GM21423 (cell line): Measurements from ENCODE around the gene WNT9A.
"Not testable (repeated sequence)": the region's sequence is repeated elsewhere in the genome, so short reads cannot be mapped to it uniquely, and the experiment has no call there.

ENCODE experiments used
- ATAC-seq: cut with Tn5 transposase; IDR thresholded peaks from one replicate; pipeline ENCODE4 v1.9.1; 2021; ENCODE audit warnings: mild to moderate bottlenecking, moderate library complexity; ENCODE audit not compliant: unreplicated experiment

The WNT9A gene

DNA sequence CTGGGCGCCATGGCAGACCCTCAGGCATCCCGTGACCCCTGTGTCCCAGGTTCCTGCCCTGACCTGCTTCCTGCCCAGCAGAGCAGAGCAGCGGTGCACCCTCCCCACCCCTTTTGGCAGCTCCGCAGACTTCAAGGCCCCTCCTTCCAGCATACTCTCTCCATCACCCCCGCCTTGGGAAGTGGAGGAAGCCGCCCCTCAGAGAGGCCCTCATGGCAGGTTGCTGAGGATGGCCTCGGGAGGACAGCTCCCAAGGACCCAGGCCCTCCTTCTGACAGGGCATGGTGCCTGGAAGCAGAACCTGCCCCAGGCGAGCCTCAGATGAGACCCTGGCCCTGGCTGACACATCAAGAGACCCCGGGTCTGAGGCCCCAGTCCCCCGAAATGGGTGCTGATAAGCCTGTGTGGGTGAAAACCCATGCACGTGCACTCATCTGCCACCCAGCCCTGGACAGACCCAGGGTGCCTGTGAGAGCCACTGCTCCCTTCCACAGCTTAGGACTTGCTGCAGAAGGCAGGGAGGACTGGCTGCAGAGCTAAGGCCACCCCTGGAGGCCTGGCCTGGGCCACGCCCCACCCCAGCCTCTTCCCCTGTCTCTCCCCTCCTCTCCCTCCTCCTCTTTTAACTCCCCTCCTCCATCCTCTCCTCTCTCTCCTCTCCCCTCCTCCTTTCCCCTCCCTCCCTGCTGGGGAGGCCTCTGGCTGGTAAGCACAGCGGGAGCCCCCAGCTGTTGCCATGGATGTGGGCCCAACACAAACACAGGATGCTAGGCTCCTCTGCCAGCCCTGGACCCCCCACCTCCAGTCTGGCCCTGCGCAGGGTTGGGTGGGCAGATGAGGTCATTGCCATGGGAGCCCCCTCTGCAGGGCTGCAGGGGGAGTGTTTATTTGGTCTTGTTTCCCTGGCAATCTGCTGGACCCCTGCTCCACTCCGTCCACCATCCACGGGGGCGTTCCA, 33.7 kb downstream of the WNT9A start:
- no peak for ATAC-seq

DNA sequence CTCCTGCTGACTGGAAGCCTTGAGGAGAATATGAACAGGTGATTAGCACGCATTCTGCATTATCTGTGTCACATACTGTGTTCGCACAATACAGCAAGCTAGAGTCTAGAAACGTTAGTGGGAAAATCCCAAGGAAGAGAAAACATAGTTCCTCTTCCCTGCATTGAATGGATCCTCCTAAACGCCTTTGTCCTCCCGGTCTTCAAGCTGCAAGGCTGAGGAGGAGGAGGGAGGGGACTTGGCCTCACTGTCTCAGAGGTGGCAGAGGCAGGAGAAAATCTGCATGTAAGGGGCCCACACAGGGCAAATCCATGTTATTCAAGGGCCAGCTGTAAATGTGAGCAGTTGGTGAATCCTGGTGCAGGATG, 34.4 kb downstream of the WNT9A start:
- ATAC-seq, result no peak

DNA sequence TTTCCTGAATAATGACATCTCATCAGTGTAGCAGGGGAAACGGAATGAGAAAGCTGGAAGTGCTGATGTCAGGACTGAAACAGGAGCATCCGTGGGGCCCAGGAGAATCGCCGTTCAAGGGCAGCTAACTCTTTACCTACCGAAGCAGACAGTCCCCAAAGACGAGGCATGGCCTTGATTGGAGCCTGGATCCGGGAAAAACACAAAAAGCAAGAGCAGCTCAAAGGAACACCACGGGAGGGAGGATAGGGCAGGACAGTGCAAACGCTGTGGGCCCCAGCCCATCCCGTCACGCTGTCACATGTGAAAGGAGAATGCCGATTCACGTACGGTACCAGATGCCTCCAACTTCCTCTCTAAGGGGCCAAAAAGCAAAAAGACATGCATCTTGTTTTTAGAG, 34.9 kb downstream of the WNT9A start:
- no peak for ATAC-seq

DNA sequence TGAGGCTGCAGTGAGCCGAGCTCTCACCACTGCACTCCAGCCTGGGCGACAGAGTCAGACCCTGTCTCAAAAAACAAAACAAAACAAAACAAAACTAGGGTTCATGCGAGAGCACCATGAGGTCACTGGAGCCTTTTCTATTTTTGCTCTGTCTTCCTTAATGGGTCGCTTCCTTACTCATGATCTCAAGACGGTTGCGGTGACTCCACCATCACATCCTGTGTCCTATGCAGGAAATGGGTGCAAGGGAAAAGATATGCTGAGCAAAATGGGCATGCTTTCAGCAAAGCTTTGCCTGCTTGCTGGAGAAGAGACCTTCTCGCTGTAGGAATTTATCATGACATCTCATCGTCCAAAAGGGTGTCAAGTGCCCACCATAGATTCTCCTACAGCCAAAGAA, 36.4 kb downstream of the WNT9A start:
- no peak for ATAC-seq

DNA sequence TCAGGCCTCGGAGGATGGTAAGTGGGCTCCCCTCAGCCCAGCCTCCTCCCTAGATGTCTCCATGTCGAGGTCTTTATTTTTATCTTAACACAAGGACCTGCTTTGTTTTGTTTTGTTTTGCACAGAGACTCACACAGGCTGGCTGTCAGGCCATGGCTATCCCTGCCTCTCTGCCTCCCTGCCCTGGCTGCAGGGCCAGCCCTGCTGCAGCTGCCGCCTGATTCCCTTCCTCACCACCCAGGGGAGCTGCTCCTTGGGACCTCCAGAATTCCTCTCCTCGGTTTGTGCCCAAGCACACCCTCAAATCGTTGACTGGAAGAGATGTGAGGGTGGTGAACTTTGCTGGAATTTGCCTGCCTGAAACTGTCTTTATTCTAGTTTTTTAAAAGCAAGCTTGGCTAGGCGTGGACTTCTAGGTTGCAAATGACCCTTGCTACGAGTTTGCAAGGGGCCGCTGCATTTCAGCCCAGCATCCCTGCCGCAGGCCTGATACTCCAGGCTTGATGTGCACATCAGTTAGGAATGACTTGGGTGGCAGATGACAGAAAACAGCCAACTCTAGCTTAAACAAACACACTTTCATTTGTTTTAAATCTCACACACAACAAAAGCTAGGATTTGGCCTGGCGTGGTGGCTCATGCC, 37.1 kb downstream of the WNT9A start:
- no peak for ATAC-seq

DNA sequence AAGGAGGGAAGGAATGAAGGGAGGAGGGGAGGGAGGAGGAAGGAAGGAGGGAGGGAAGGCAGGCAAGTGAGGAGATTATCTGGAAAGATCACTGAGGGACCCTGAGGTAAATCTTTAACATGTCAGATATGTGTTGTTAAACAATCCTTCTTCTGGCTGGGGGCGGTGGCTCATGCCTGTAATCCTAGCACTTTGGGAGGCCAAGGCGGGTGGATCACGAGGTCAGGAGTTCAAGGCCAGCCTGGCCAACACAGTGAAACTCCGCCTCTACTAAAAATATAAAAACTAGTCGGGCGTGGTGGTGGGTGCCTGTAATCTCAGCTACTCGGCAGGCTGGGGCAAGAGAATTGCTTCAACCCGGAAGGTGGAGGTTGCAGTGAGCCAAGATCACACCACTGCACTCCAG, 37.8 kb downstream of the WNT9A start:
- not testable (repeated sequence) for ATAC-seq

DNA sequence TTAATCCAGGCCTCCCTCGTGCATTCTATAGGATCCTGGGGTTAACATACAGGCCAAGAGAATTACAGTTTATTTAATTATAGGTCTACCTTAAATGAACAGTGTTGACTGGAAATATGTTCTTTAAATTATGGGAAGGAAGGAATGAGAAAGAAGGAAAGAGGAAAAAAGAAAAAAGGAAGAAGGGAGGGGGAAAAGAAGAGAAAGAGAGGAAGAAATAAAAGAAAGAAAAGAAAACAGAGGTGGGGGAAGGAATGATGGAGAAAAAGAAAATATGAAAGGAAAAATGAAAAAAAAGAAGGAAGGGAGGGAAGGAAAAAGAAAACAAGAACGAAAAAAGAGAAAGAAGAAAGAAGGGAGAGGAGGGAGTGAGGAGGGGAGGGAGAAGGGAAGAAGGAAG, 38.5 kb downstream of the WNT9A start:
- no peak for ATAC-seq

DNA sequence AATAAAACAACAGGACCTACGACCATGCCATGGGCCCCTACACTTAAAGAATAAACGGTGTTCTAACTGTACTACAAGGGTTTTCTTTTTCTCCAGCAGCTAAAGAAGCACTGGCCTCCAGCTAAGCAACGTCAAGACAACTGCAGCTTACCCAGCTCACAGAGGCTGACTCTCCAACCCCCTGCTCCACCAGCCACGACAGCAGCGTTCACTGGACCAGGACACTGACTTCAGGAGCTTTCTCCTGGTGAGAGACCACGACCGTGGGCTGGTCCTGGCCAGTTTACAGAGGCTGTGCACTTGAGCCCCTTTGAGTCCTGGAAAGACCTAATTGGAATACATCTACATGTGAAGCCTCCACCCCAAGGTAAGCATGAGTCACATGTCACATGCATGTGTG, 39.4 kb downstream of the WNT9A start:
- ATAC-seq, result no peak

DNA sequence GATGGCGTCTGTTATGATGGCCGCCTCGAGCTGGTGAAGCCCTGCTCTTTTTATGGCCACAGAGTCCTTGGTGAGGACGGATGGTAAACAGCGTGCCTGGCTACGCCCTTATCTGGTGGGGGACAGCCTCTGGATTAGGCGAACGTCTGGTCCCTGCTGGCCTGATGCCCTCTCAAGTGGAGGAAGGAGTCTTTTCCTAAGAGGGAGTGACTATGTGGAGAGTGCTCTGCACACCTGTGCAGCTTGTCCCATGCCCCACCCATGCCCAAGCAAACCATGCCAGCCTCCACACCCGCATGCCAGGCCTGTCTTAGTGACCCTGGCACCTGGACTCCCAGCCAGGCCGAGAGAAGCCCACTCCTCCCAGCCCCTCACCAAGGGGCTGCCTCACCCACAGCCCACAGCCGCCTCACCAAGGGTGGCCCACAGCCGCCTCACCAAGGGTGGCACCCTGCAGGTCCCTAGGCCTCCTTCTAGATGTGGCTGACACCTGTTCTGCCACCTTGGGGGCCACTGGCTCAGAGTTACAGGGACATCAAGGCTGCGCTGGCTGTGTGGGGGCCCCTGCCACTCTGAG, 40.2 kb downstream of the WNT9A start:
- ATAC-seq, result no peak

DNA sequence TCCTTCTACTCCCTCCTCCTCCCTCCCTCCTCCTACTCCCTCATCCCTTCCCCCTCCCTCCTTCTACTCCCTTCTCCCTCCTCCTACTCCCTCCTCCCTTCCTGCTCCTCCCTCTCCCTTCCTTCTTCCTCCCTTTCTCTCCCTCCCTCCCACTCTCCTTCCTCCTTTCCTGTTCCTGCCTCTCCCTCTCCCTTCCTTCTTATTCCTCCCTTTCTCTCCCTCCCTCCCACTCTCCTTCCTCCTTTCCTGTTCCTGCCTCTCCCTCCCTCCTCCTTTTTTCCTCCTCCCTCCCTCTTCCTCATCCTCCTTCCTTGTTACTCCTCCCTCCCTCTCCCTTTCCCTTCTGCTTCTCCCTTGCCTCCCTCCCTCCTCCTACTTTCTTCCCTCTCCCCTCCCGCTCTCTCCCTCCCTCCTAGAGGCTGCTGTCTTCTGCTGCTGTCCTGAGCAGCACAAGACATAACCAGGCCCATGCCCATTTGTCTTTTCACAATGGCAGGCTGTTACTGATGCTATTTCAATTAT, 41.1 kb downstream of the WNT9A start:
- no peak for ATAC-seq

DNA sequence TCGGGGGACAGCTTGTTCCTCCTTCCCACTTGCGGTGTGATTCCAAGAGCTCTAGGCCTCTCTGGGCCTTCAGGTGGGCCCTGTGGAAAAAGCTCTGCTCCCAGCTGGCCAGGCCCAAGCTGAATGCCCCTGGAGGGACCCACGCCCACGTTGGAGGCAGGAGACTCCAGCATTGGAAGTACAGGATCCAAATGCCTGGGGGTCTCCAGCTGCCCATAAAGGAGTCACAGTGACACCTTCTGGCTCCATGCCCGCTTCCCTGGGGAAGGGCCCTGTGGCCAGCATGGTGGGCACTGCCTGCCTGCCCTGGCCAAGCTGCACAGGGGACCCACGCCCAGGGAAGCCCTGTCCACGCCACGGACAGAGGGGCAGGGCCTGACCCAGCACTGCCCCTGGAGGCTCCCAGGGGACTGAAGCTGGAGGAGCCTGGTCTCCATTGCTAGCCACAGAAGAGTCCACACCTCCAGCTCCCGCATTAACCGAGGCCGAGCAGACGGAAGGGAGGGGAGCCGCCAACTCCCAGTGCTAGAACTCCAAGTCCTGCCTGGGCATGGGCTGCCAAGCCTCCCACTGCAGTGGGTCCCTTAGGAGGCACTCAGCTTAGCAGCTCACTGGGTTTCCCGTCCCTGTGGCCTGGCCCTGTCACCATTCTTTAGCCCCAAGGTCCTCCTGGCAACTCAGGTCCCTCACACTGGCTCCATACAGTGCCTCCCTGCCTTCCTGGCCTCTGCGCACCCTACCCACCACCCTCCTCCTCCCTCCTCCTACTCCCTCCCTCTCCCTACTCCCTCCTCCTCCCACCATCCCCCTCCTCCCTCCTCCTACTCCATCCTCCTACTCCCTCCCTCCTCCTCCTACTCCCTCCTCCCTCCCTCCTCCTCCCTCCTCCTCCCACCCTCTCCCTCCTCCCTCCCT, 41.9 kb downstream of the WNT9A start:
- no peak for ATAC-seq

DNA sequence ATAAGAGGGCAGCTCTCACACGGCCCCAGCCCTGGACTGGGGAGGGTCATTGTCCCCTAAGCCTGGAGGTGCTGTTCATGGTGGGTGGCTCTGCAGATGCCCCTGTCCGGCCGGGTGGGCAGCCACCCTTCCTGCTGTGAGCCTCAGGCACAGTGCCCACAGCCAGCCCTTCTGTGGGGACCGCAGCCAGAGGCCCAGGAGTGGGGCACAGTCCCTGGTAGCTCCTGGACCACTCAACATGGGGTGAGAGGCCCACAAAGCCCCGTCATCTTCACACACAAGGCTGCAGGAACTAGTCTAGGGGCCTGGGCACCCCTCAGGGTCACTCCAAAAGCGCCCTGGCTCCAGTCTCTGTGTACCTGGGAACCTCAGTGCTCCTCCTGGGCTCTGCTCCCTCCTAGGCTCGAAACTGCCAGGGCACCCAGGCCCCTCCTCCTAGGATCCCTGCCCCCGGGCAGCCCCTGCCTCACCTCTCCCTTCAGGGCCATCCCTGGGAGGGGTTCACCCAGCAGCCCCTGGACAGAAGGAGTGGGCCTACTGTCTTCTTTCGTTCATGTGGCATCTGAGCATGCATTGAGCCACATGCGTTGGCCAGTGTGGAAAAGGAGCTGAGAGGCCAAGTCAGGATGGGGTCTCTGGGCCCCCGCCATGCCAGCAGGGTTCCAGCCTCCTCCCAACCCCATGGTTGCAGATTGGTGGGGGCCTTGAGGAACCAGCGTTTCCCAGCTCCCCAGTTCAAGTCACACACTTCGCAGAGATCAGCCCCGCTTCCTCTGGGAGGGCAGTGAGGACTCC, 43.0 kb downstream of the WNT9A start:
- no peak for ATAC-seq

DNA sequence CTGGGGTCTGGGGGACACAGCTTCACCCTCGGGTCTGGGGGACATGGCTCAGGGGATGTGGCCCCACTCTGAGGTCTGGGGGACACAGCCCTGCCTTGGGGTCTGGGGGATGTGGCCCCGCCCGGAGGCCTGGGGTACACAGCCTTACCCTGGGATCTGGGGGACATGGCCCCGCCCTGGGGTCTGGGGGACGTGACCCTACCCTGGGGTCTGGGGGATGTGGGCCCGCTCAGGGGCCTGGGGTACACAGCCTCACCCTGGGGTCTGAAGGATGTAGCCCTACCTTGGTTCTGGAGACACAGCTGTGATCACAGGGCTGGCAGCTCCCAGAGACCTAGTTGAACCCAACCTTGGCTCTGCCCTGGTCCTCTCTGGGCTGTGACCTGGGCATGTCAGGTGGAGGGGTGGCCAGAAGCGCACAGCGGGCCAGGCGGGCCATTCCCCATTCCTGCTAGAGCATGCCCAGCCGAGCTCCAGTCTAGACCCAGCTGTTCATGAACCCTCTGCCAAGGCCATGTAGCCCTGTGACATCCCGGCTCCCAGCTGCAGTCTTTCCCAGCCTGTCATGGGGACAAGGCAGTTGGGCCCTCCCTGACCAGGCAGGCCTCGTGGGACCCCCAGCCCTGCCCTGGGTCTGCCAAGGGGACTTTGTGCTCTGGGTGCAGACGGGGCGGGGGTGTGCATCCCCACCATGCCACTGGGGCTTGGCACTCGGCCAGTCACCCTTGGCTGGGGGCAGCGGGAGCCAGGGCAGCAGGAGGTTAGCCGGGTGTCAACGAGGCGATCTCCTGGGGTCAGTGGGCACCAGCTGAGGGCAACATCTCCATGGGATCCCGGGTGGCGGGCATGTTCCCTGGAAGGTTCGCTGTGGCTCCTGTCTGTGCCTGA, 43.9 kb downstream of the WNT9A start:
- no peak for ATAC-seq

DNA sequence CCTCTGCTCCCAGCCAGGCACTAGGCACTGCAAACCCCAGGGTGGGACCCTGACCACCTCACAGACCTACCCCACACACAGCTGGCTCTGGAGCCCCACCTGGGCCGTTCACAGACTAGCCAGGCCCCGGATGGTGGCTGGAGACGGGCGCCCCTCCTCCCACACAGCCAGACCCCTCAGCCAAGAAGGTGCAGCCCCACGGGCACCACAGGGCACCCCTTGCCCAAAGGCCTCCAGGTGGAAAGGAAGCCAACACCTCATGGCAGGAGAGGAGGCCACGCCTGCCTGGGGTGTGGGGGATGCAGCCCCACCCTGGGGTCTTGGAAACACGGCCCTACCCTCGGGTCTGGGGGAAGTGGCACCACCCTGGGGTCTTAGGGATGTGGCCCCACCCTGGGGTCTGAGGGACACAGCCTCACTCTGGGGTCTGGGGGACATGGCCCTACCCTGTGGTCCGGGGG, 44.6 kb downstream of the WNT9A start:
- no peak for ATAC-seq

DNA sequence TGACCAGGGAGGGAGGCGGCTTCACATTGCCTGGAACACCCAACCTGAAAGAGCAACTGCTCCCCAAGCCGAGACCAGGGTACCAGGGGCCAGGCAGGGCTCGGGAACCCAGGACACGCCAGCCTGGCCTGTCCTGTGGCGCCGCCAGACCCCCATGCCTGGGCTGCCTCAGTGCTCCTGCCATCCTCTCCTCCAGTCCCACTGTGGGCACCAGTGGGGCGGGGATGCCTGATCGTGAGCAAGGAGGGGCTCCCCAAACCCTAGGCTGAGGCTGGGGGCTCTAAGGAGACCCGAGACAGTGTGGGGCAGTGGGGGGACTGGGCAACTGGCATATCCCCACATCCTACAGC, 45.1 kb downstream of the WNT9A start:
- ATAC-seq, result no peak

DNA sequence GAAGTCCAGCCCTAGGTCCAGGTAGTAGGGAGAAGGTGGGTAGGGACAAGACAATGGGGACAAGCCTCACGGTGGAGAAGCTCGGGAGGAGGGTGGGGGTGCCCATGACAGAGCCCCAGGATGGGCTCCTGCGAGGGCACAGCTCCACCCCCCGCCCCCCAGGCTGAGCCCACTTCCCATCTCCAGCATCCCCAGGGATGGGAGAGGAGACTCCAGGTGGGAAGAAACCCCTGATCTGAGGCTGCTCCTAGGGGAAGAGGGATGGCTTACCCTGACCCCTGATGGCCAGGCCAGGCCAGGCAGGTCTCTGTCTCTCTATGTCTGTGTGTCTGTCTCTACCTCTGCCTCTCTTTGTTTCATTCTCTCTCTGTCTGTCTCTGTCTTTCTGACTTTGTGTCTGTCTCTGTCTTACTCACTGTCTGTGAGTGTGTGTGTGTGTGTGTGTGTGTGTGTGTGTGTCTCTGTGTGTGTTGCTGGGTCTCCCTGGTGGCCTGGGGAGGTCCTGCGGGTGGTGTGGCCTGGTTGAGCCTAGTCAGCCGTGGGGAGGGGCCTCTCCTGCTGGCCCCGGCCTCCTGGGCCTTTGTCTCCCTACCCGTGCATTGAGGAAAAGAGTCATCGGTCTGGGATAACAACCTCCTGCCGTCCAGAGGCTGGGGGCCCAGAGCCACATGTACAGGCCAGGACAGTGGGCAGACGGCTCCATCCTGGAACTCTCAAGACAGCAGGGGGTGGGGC, 45.7 kb downstream of the WNT9A start:
- no peak for ATAC-seq

DNA sequence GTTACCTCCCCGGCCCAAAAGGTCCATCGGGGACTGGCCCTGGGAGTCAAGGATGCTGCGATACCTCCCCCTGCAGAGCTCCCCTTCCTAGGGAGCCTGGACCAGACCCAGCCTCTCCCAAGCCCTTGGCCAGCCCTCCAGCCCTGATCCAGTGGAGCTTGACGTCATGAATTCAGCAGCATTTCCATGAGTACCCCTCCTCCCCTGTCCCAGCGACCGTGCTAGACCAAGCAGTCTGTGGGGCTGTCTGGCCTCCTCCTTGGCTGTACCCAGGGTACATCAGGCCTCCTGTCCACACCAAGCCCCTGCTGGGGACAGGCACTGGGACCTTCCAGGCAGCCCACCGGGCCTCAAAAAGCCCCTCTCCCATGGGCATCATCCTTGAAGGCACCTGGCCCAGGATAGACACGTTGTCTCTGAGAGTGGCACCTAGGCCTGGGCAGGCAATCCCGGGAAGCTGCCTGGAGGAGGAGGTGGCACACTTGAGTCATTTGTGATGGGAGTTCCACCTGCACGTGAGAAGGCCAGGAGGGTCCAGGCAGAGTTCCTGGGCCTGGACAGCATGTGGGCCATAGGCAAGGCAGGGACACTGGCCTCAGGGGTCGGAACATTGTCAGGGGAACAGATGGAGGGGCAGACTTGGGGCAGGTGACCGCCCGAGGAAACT, 46.4 kb downstream of the WNT9A start:
- no peak for ATAC-seq

DNA sequence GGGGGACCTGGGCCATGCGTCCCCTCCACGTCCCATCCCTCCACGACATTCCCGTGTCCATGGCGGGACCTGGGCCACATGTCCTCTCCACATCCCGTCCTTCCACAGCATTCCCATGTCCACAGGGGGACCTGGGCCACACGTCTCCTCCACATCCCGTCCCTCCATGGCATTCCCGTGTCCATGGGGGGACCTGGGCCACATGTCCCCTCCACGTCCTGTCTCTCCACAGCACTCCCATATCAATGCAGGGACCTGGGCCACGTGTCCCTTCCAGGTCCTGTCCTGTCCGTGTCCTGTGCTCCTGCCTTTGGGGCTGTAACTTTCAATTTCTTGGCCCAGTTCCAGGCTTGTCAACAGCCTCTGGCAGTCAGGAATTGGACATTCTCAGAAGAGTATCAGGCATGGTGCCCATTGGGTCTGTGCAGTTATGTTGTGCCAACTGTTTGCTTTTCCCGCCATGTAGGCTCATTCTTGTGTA, 47.1 kb downstream of the WNT9A start:
- no peak for ATAC-seq
